ENCODE data around the gene TRAPPC10.

Gene TRAPPC10

GRCh38 chr21:44065428-44065827, 53.3 kb downstream of the TRAPPC10 start:
- Histone ChIP-seq H3K4me1 (ENCODE audit: low read depth, poor library complexity, severe bottlenecking) (no peaks in the 10 kb centered on the region), H4K20me1 (ENCODE audit: insufficient read depth) (no peaks in the 10 kb centered on the region), H3K27me3 (ENCODE audit: insufficient read depth, low read depth) (no peaks in the 10 kb centered on the region), H3K4me3 (IDR thresholded peaks at IDR 0.05; ENCODE audit: insufficient read depth, low read depth, low read length) (no peak overlapping the region), H3K36me3 (ENCODE audit: insufficient read depth) (no peaks in the 10 kb centered on the region), H3K4me2 (no peak overlapping the region), H3K27ac (no peak overlapping the region), H2AFZ (ENCODE audit: low read depth) (no peak overlapping the region), H3K79me2 (ENCODE audit: insufficient read depth, low read depth) (no peaks in the 10 kb centered on the region), H3K9ac (no peak overlapping the region)
- TF ChIP-seq CTCF (conservative IDR thresholded peaks at IDR 0.05; ENCODE audit: low read depth, low read length): no peak

GRCh38 chr21:44066116-44066515, 54.0 kb downstream of the TRAPPC10 start:
- Histone ChIP-seq H2AFZ (ENCODE audit: low read depth) (no peak overlapping the region), H3K79me2 (ENCODE audit: insufficient read depth, low read depth) (no peaks in the 10 kb centered on the region), H3K4me3 (IDR thresholded peaks at IDR 0.05; ENCODE audit: insufficient read depth, low read depth, low read length) (no peak overlapping the region), H3K4me2 (no peak overlapping the region), H3K4me1 (ENCODE audit: low read depth, poor library complexity, severe bottlenecking) (no peaks in the 10 kb centered on the region), H3K27ac (no peak overlapping the region), H3K9ac (no peak overlapping the region), H3K36me3 (ENCODE audit: insufficient read depth) (no peaks in the 10 kb centered on the region), H4K20me1 (ENCODE audit: insufficient read depth) (no peaks in the 10 kb centered on the region), H3K27me3 (ENCODE audit: insufficient read depth, low read depth) (no peaks in the 10 kb centered on the region)
- no peak for TF ChIP-seq CTCF (conservative IDR thresholded peaks at IDR 0.05; ENCODE audit: low read depth, low read length)

GRCh38 chr21:44067011-44067839, 55.1 kb downstream of the TRAPPC10 start:
- Histone ChIP-seq H3K36me3 (ENCODE audit: insufficient read depth) (no peaks in the 10 kb centered on the region), H3K4me2 (no peak overlapping the region), H3K79me2 (ENCODE audit: insufficient read depth, low read depth) (no peaks in the 10 kb centered on the region), H2AFZ (ENCODE audit: low read depth) (no peak overlapping the region), H3K27me3 (ENCODE audit: insufficient read depth, low read depth) (no peaks in the 10 kb centered on the region), H3K9ac (no peak overlapping the region), H3K27ac (no peak overlapping the region), H3K4me1 (ENCODE audit: low read depth, poor library complexity, severe bottlenecking) (no peaks in the 10 kb centered on the region), H3K4me3 (IDR thresholded peaks at IDR 0.05; ENCODE audit: insufficient read depth, low read depth, low read length) (no peak overlapping the region), H4K20me1 (ENCODE audit: insufficient read depth) (no peaks in the 10 kb centered on the region)
- no peak for TF ChIP-seq CTCF (conservative IDR thresholded peaks at IDR 0.05; ENCODE audit: low read depth, low read length)

- Histone ChIP-seq H3K27ac (no peak overlapping the region), H3K9ac (no peak overlapping the region), H2AFZ (ENCODE audit: low read depth) (no peak overlapping the region), H3K4me1 (ENCODE audit: low read depth, poor library complexity, severe bottlenecking) (no peaks in the 10 kb centered on the region), H3K36me3 (ENCODE audit: insufficient read depth) (no peaks in the 10 kb centered on the region; the same call in 1 of the 2 replicates), H3K79me2 (ENCODE audit: insufficient read depth, low read depth) (no peaks in the 10 kb centered on the region), H4K20me1 (ENCODE audit: insufficient read depth) (no peaks in the 10 kb centered on the region), H3K4me2 (no peak overlapping the region), H3K27me3 (ENCODE audit: insufficient read depth, low read depth) (no peaks in the 10 kb centered on the region), H3K4me3 (IDR thresholded peaks at IDR 0.05; ENCODE audit: insufficient read depth, low read depth, low read length) (no peak overlapping the region)
- TF ChIP-seq CTCF (conservative IDR thresholded peaks at IDR 0.05; ENCODE audit: low read depth, low read length): no peak
These were observed 58.3 kb downstream of the TRAPPC10 start for GRCh38 chr21:44070391-44070790.
